Measurements from ENCODE around the gene ZNF232.
"Not testable (repeated sequence)": the region's sequence is repeated elsewhere in the genome, so short reads cannot be mapped to it uniquely, and the experiment has no call there.

Gene ZNF232

GRCh38 chr17:5126719-5127488 lies 15.2 kb upstream of the ZNF232 start:
- no peak overlapping the region for H3K27ac ChIP-seq
- no peak for TF ChIP-seq ZFX (IDR thresholded peaks at IDR 0.05; ENCODE audit: borderline replicate concordance)
- no peak for TF ChIP-seq CTCF (IDR thresholded peaks at IDR 0.05)

DNA sequence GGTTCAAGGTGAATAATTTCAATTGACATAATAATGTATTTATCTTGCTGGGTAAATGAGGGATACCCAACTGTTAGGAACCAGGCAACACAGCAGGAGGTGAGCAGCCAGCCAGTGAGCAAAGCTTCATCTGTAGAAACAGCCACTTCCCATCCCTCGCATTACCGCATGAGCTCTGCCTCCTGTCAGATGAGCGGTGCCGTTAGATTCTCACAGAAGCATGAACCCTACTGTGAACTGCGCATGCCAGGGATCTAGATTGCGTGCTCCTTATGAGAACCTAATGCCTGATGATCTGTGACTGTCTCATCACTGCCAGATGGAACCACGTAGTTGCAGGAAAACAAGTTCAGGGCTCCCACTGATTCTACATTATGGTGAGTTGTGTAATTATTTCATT lies 13.2 kb upstream of the ZNF232 start:
- not testable (repeated sequence) for H3K27ac ChIP-seq

- not testable (repeated sequence) for H3K27ac ChIP-seq
These were observed 12.6 kb upstream of the ZNF232 start for GRCh38 chr17:5124125-5124760.

DNA sequence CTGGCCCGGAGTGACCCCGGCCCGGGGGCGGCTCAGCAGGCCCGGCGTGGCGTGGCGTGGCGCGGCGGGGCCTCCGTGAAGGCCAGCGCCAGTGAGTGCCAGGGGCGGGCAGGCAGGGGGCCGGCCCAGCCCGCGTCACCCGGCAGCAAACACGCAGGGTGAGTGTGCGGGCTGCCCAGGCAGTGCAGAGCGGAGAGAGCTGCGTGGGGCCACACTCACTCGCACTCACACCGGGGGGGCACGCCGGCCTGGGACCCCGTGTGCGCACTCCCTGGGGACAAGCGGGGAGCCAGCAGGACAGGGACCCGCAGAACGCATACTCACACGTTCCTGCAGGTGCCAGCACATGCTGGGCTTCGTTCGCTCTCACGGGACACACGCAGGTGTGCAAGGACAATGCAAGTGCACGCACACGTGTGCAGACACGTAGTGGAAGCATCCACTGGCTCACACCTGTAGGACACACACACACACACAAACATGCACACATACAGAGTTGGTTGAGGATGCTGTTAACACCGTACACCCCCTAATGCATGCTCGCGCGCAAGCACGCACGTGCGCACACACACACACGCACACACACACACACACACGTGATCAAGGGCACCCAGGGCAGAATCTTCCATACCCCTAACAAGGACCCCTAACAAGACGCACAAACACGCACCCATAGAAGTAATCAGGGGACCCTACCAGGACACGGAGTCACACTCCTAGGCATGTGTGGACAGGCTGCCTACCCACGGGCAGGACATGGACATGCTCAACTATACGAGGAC lies 11.9 kb upstream of the ZNF232 start:
- no peak overlapping the region for H3K27ac ChIP-seq
- no peak for TF ChIP-seq CTCF (IDR thresholded peaks at IDR 0.05)
- TF ChIP-seq ZFX (IDR thresholded peaks at IDR 0.05; ENCODE audit: borderline replicate concordance) = no peak

DNA sequence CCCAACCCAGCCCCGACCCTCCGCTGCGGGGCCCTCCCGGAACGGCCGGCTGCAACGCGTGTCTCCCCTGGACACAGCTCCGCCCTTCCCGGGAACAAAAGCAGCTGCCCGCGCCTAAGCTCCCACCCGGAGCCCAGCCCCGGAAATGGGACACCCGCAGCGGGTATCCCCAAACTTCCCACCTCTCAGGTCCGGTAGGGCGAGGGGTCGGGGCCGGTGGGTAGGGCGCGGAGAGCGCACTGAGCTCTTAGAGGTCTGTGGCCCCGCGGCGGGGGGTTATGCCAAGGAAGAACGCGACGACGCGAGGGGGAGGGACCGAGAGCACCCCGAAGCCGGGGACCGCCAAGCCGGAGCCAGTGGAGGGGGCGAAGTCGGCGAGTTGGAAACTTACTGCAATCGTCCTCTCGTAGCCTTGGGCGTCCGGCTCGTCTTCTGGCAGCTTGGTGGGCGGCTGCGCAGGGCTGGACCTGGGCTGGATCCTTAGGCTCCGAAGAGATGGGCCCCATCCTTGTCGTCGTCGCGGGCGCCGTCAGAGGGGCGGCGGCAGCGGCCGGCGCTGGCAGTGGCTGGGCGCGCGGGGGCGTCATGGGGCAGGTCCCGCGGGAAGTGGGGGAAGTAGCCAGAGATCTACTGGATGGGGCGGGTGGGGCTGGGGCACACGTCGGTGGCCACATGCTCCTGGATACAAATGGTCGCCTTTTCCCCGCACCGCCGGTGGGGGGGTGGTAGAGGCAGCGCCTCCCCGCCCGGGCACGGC lies 11.1 kb upstream of the ZNF232 start:
- H3K27ac ChIP-seq = no peak overlapping the region
- TF ChIP-seq ZFX (IDR thresholded peaks at IDR 0.05; ENCODE audit: borderline replicate concordance) (no peak), CTCF (IDR thresholded peaks at IDR 0.05) (peak; percentile 23)

DNA sequence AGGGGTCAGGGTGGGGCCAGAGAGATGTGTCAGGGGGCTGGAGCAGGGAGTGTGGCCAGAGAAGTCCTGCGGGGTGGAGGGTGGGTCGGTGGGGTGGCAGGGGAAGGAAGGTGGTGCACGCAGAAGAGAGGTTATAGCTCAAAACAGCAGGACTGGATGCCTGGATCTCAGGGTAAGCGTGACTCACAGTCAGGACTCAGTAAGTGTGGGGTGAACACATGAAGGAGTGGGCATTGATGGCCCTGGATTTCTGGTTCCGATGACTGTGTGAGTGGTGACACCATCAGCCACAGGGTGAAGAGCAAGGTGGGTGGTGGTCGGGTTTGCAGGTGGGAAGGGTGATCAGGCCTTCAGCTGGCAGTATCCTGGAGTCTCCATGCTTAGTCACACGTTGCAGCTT lies 10.4 kb upstream of the ZNF232 start:
- not testable (repeated sequence) for H3K27ac ChIP-seq

- no peak for TF ChIP-seq ZFX (IDR thresholded peaks at IDR 0.05; ENCODE audit: borderline replicate concordance)
- no peak for TF ChIP-seq CTCF (IDR thresholded peaks at IDR 0.05)
These were observed 9.6 kb upstream of the ZNF232 start for GRCh38 chr17:5121186-5121841.

GRCh38 chr17:5120436-5121185 lies 8.9 kb upstream of the ZNF232 start:
- not testable (repeated sequence) for H3K27ac ChIP-seq

More at GRCh38 chr17:5121186-5121841, 9.6 kb upstream of the ZNF232 start:
- no peak overlapping the region for H3K27ac ChIP-seq

Measured in 22Rv1 (cell line).